H1 (cell line): ENCODE measurements around the gene IL6R. TPM values are rescaled to one million over a fixed set of nuclear protein-coding genes. Genes with fewer than 3 reads are reported as not detected.

Experiments
- CTCF ChIA-PET: fragments of 300-600 bp; sonication (Branson Sonifier 250); formaldehyde crosslinking; loops from one replicate; lab custom pipeline; 2021; ENCODE audit not compliant: partially characterized antibody; lab: Charles Lee
- POLR2A ChIA-PET: fragments of 300-600 bp; sonication (Branson Sonifier 250); formaldehyde crosslinking; loops from one replicate; lab custom pipeline; 2021; ENCODE audit warnings: inconsistent platforms; ENCODE audit not compliant: partially characterized antibody; lab: Charles Lee
- DNase-seq, 2 experiments: peaks; one replicate each; pipeline versions ENCODE4 v3.0.0 to v3.0.0-alpha.2; 2010 to 2022; ENCODE audit warnings: low spot score in 2 of 2, low read depth in 1 of 2, mixed read lengths in 1 of 2
- FAIRE-seq: peaks from 2 replicates; lab custom pipeline; 2011; peaks lifted over from hg19 to GRCh38; lab: Jason Lieb, UNC
- H2AFZ ChIP-seq: 2 replicates; pipeline ENCODE4 v1.8.1; 2012; ENCODE audit warnings: low read length, inconsistent platforms
- H2AK5ac ChIP-seq: 2 replicates; pipeline ENCODE4 v1.6.1; 2013; ENCODE audit warnings: low read depth, low read length
- H2BK120ac ChIP-seq: replicated peaks from 2 replicates; pipeline ENCODE3; 2013; ENCODE audit warnings: low read depth, low read length, inconsistent platforms
- H2BK12ac ChIP-seq: 2 replicates; pipeline ENCODE4 v1.6.1; 2013; ENCODE audit warnings: low read depth, low read length
- H2BK15ac ChIP-seq: 2 replicates; pipeline ENCODE4 v1.6.1; 2013; ENCODE audit warnings: low read length
- H2BK20ac ChIP-seq: 2 replicates; pipeline ENCODE4 v1.6.1; 2013; ENCODE audit warnings: low read length
- H2BK5ac ChIP-seq: 2 replicates; pipeline ENCODE4 v1.6.1; 2013; ENCODE audit warnings: low read depth, low read length
- H3K14ac ChIP-seq: 2 replicates; pipeline ENCODE4 v1.6.1; 2013; ENCODE audit warnings: inconsistent platforms; ENCODE audit not compliant: insufficient read length
- H3K18ac ChIP-seq: 2 replicates; pipeline ENCODE4 v1.6.1; 2013; ENCODE audit warnings: low read length; ENCODE audit errors: extremely low read depth
- H3K23ac ChIP-seq: 2 replicates; pipeline ENCODE4 v1.6.1; 2013; ENCODE audit warnings: inconsistent platforms; ENCODE audit not compliant: insufficient read length
- H3K23me2 ChIP-seq: 2 replicates; pipeline ENCODE4 v1.6.1; 2013; ENCODE audit warnings: low read depth, low read length
- H3K27ac ChIP-seq: 2 replicates; pipeline ENCODE4 v1.6.1; 2011; ENCODE audit warnings: low read depth, low read length, inconsistent platforms
- H3K27me3 ChIP-seq, 4 experiments: replicated peaks in 1 of 4; 1 replicate in 1 of 4; 2 replicates in 3 of 4; pipeline versions ENCODE4 v1.6.1 to v1.8.1; 2011 to 2013; ENCODE audit warnings: low read length in 3 of 4, mild to moderate bottlenecking in 3 of 4, inconsistent platforms in 2 of 4, mixed read lengths in 2 of 4, moderate library complexity in 1 of 4; ENCODE audit not compliant: control insufficient read depth in 3 of 4, insufficient read depth in 3 of 4; ENCODE audit errors: extremely low read depth in 1 of 4
- H3K36me3 ChIP-seq, 4 experiments: 2 replicates each; pipeline versions ENCODE4 v1.6.1 to v1.8.1; 2011 to 2013; ENCODE audit warnings: mild to moderate bottlenecking in 4 of 4, low read length in 3 of 4, moderate library complexity in 2 of 4, control low read depth in 1 of 4, inconsistent platforms in 1 of 4; ENCODE audit not compliant: insufficient read depth in 4 of 4, control insufficient read depth in 2 of 4
- H3K4ac ChIP-seq: replicated peaks from 2 replicates; pipeline ENCODE3; 2013; ENCODE audit warnings: low read length, low read depth, mixed read lengths, inconsistent platforms; ENCODE audit not compliant: insufficient read length
- H3K4me1 ChIP-seq, 4 experiments: replicated peaks in 1 of 4; 1 replicate in 1 of 4; 2 replicates in 3 of 4; pipeline versions ENCODE4 v1.6.1 to v1.8.1; 2011 to 2013; ENCODE audit warnings: low read length in 3 of 4, inconsistent platforms in 2 of 4, mixed read lengths in 1 of 4; ENCODE audit not compliant: insufficient read depth in 4 of 4, control insufficient read depth in 3 of 4
- H3K4me2 ChIP-seq, 2 experiments: 2 replicates each; pipeline versions ENCODE4 v1.6.1 to v1.8.1; 2011 to 2013; ENCODE audit warnings: low read depth in 2 of 2, low read length in 2 of 2, control low read depth in 1 of 2, inconsistent platforms in 1 of 2, mild to moderate bottlenecking in 1 of 2; ENCODE audit not compliant: insufficient read depth in 1 of 2
- H3K4me3 ChIP-seq, 4 experiments: fragments of 200-600, 300-600 bp in 1 of 4; sonication (generic), shearing (Covaris generic), sonication (Bioruptor Twin) in 1 of 4; 2 replicates each; pipeline versions ENCODE4 v1.5.1 to v1.8.1; 2011 to 2016; ENCODE audit warnings: low read length in 4 of 4, low read depth in 3 of 4, control low read depth in 2 of 4, inconsistent platforms in 2 of 4, mild to moderate bottlenecking in 2 of 4, mixed read lengths in 1 of 4, moderate library complexity in 1 of 4; ENCODE audit not compliant: insufficient read depth in 2 of 4; ENCODE audit errors: extremely low read depth in 1 of 4
- H3K56ac ChIP-seq: replicated peaks from 2 replicates; pipeline ENCODE3; 2013; ENCODE audit warnings: low read depth, mild to moderate bottlenecking, mixed read lengths, low read length, inconsistent platforms; ENCODE audit not compliant: insufficient read length
- H3K79me1 ChIP-seq: 2 replicates; pipeline ENCODE4 v1.6.1; 2013; ENCODE audit warnings: low read depth, low read length, control low read depth
- H3K79me2 ChIP-seq, 2 experiments: 2 replicates each; pipeline versions ENCODE4 v1.6.1 to v1.8.1; 2012 to 2013; ENCODE audit warnings: low read length in 2 of 2, mild to moderate bottlenecking in 2 of 2, inconsistent platforms in 1 of 2; ENCODE audit not compliant: insufficient read depth in 2 of 2, control insufficient read depth in 1 of 2
- H3K9ac ChIP-seq, 4 experiments: replicated peaks in 1 of 4; 1 replicate in 1 of 4; 2 replicates in 3 of 4; pipeline versions ENCODE4 v1.6.1 to v1.8.1; 2011 to 2013; ENCODE audit warnings: low read depth in 3 of 4, low read length in 3 of 4, control low read depth in 2 of 4, mild to moderate bottlenecking in 2 of 4, moderate library complexity in 2 of 4, inconsistent platforms in 1 of 4; ENCODE audit errors: extremely low read depth in 1 of 4
- H3K9me3 ChIP-seq, 2 experiments: 2 replicates each; pipeline versions ENCODE4 v1.6.1 to v1.8.1; 2012 to 2013; ENCODE audit warnings: mild to moderate bottlenecking in 2 of 2, moderate library complexity in 2 of 2, control low read depth in 1 of 2, inconsistent platforms in 1 of 2, low read depth in 1 of 2, low read length in 1 of 2, mixed read lengths in 1 of 2; ENCODE audit not compliant: insufficient read depth in 2 of 2
- H4K20me1 ChIP-seq, 2 experiments: replicated peaks in 1 of 2; 2 replicates each; pipeline versions ENCODE3 to v1.8.1; 2011 to 2013; ENCODE audit warnings: inconsistent platforms in 2 of 2, low read length in 2 of 2, mild to moderate bottlenecking in 1 of 2; ENCODE audit not compliant: insufficient read depth in 2 of 2, control insufficient read depth in 1 of 2
- H4K5ac ChIP-seq: 2 replicates; pipeline ENCODE4 v1.6.1; 2013; ENCODE audit warnings: low read length, low read depth, mixed read lengths, inconsistent platforms; ENCODE audit not compliant: insufficient read length
- H4K8ac ChIP-seq: 2 replicates; pipeline ENCODE4 v1.8.0; 2013; ENCODE audit warnings: mild to moderate bottlenecking, moderate library complexity, low read length, inconsistent platforms; ENCODE audit not compliant: insufficient read depth; ENCODE audit errors: extremely low read depth
- H4K91ac ChIP-seq: replicated peaks from 2 replicates; pipeline ENCODE3; 2013; ENCODE audit warnings: low read length, mixed read lengths, inconsistent platforms; ENCODE audit not compliant: insufficient read length
- CREB1 ChIP-seq: IDR thresholded peaks from 2 replicates; pipeline ENCODE4 v1.6.1; 2012; ENCODE audit warnings: inconsistent platforms
- HDAC2 ChIP-seq, 2 experiments: fragments of 300-600 bp in 1 of 2; sonication (generic) in 1 of 2; IDR thresholded peaks; 2 replicates each; pipeline ENCODE4 v1.6.1; 2011 to 2012; ENCODE audit warnings: low read depth in 2 of 2, low read length in 2 of 2, mild to moderate bottlenecking in 2 of 2, moderate library complexity in 2 of 2, borderline replicate concordance in 1 of 2, inconsistent platforms in 1 of 2
- JUND ChIP-seq: IDR thresholded peaks from 2 replicates; pipeline ENCODE4 v1.6.1; 2011; ENCODE audit warnings: mild to moderate bottlenecking, improper control_type of control experiment, low read length
- KDM4A ChIP-seq: IDR thresholded peaks from one replicate; pipeline ENCODE4 v1.7.1; 2012; ENCODE audit warnings: low read depth, mild to moderate bottlenecking, moderate library complexity, low read length, inconsistent platforms; ENCODE audit not compliant: severe bottlenecking
- MAFK ChIP-seq: IDR thresholded peaks from 2 replicates; pipeline ENCODE4 v1.6.1; 2012; ENCODE audit warnings: low read depth, mild to moderate bottlenecking, improper control_type of control experiment, low read length
- RBBP5 ChIP-seq: IDR thresholded peaks from 2 replicates; pipeline ENCODE4 v1.7.1; 2012; ENCODE audit warnings: low read depth, mild to moderate bottlenecking, inconsistent platforms, low read length, moderate library complexity, borderline replicate concordance
- RFX5 ChIP-seq: IDR thresholded peaks from 2 replicates; pipeline ENCODE4 v1.6.1; 2011; ENCODE audit warnings: low read depth, low read length, improper control_type of control experiment, borderline replicate concordance
- SIN3A ChIP-seq, 2 experiments: IDR thresholded peaks in 1 of 2; conservative IDR thresholded peaks in 1 of 2; 2 replicates each; pipeline ENCODE4 v1.6.1; 2011 to 2012; ENCODE audit warnings: low read length in 2 of 2, improper control_type of control experiment in 1 of 2, low read depth in 1 of 2, mild to moderate bottlenecking in 1 of 2
- TEAD4 ChIP-seq: IDR thresholded peaks from 2 replicates; pipeline ENCODE4 v1.6.1; 2012; ENCODE audit warnings: low read depth, low read length, inconsistent platforms, mixed read lengths
- ZNF274 ChIP-seq: IDR thresholded peaks from 2 replicates; pipeline ENCODE4 v1.7.0; 2012; ENCODE audit warnings: low read length, borderline replicate concordance; ENCODE audit errors: extremely low read depth
- polyA plus RNA-seq, 7 experiments: library from polyadenylated mRNA; depleted of rRNA in 3 of 7; stranded (reverse) in 5 of 7; unstranded in 2 of 7; fragments of >200 nt in 5 of 7; fragments of 200-250 nt in 2 of 7; gene quantifications; 1 replicate in 5 of 7; 2 replicates in 1 of 7; 4 replicates in 1 of 7; pipeline versions ENCODE4 v1.2.1 to v1.2.3, GENCODE V29; 2011 to 2013; ENCODE audit warnings: missing spikeins in 2 of 7, mixed read lengths in 2 of 7
- total RNA-seq: library from RNA; stranded (reverse); fragmentation: NEBNext Ultra II Directional; extraction: Animal tissue kit (Norgen Biotek cat#: 25700); gene quantifications from 2 replicates; pipeline ENCODE4 v1.2.1, GENCODE V29; 2021
- TF ChIP-seq, protein P1 (sequence below): IDR thresholded peaks from 2 replicates; pipeline ENCODE4 v1.6.1; 2012; ENCODE audit warnings: inconsistent platforms

Gene IL6R
- total and polyA plus RNA-seq, 2 of the 8 experiments (the other 6 are each of a cell fraction or from before 2014, with no cell fraction given) = 2.3 to 3.0 TPM

- H2AFZ ChIP-seq = no peak overlapping the region
- no peak overlapping the region for H4K8ac ChIP-seq
- no peak for DNase-seq
- no peak overlapping the region for H4K5ac ChIP-seq
- POLR2A ChIA-PET = no interaction called here
- no peaks in the 10 kb centered on the region for H3K9me3 ChIP-seq
- no peaks in the 10 kb centered on the region for H3K79me1 ChIP-seq
- peak overlapping the region; percentile 76 to 98; a peak in 3 of 4 replicates for H3K4me2 ChIP-seq
- H2BK120ac ChIP-seq = no peak overlapping the region
- no peak overlapping the region for H3K27ac ChIP-seq
- no peak overlapping the region for H3K4ac ChIP-seq
- no peaks in the 10 kb centered on the region for H4K20me1 ChIP-seq
- H3K23ac ChIP-seq = no peak overlapping the region
- TF ChIP-seq RFX5 (no peak), MAFK (no peak), SIN3A (conservative IDR thresholded peaks at IDR 0.05 in 1 of 2, IDR thresholded peaks at IDR 0.05 in 1 of 2; ENCODE audit: low read depth in 1 of 2, low read length in 2 of 2) (no peak), JUND (no peak), KDM4A (no peak), CREB1 (no peak), TEAD4 (no peak), HDAC2 (IDR thresholded peaks at IDR 0.05; ENCODE audit: borderline replicate concordance in 1 of 2, low read depth in 2 of 2, low read length in 2 of 2) (no peak), RBBP5 (no peak), ZNF274 (no peak)
- TF ChIP-seq, protein P1, sequence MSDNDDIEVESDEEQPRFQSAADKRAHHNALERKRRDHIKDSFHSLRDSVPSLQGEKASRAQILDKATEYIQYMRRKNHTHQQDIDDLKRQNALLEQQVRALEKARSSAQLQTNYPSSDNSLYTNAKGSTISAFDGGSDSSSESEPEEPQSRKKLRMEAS = no peak
- H3K56ac ChIP-seq = no peak overlapping the region
- H3K4me3 ChIP-seq = no peak overlapping the region; a peak in 1 of 8 replicates
- H2AK5ac ChIP-seq = no peak overlapping the region
- H3K18ac ChIP-seq = no peak overlapping the region
- H3K4me1 ChIP-seq = peaks cover 0 to 8% (median 6%) of the 10 kb centered on the region in 4 experiments; a peak in 4 of 7 replicates
- no peak overlapping the region for H3K14ac ChIP-seq
- no peak overlapping the region for H2BK12ac ChIP-seq
- peaks cover 9 to 36% (median 26%) of the 10 kb centered on the region in 4 experiments for H3K27me3 ChIP-seq
- H3K79me2 ChIP-seq = no peaks in the 10 kb centered on the region
- H3K36me3 ChIP-seq = no peaks in the 10 kb centered on the region
- H3K9ac ChIP-seq = no peak overlapping the region
- no peak for FAIRE-seq
- no peak overlapping the region for H2BK20ac ChIP-seq
- H2BK15ac ChIP-seq = no peak overlapping the region
- CTCF ChIA-PET = interaction anchor here (0.7 to 2.5 kb wide), 7 partner anchors 12 to 655 kb away, joined by 3 to 11 read pairs (median 3); no protein-coding TSS in a partner anchor
- H4K91ac ChIP-seq = no peak overlapping the region
- H3K23me2 ChIP-seq = peaks cover 13% of the 10 kb centered on the region
- no peak overlapping the region for H2BK5ac ChIP-seq
Observed at GRCh38 chr1:154406572-154406879, 1.4 kb downstream of the IL6R start.
